Mucosa of rectum (tissue), 2 donors: Measurements from ENCODE around the gene PITX1.

Source experiments
- H3K27ac ChIP-seq, 2 donors: one replicate each; pipeline ENCODE4 v1.7.0; 2013; ENCODE audit warnings: inconsistent platforms in 2 of 2, low read depth in 2 of 2, low read length in 2 of 2
- H3K27me3 ChIP-seq, 2 donors: one replicate each; pipeline ENCODE4 v1.7.0; 2013; ENCODE audit warnings: low read length in 2 of 2; ENCODE audit not compliant: control insufficient read depth in 2 of 2, insufficient read depth in 2 of 2
- H3K36me3 ChIP-seq, 2 donors: one replicate each; pipeline ENCODE4 v1.7.0; 2013; ENCODE audit warnings: low read length in 2 of 2; ENCODE audit not compliant: control insufficient read depth in 2 of 2, insufficient read depth in 2 of 2
- H3K4me1 ChIP-seq, 2 donors: one replicate each; pipeline ENCODE4 v1.7.0; 2013; ENCODE audit warnings: low read length in 2 of 2, mild to moderate bottlenecking in 1 of 2; ENCODE audit not compliant: control insufficient read depth in 2 of 2, insufficient read depth in 2 of 2
- H3K4me3 ChIP-seq, 2 donors: one replicate each; pipeline ENCODE4 v1.7.0; 2013; ENCODE audit warnings: low read length in 2 of 2
- H3K9ac ChIP-seq, 2 donors: one replicate each; pipeline ENCODE4 v1.7.0; 2013; ENCODE audit warnings: low read length in 2 of 2, low read depth in 1 of 2, mild to moderate bottlenecking in 1 of 2
- H3K9me3 ChIP-seq, 2 donors: one replicate each; pipeline ENCODE4 v1.7.0; 2013; ENCODE audit warnings: low read length in 2 of 2; ENCODE audit not compliant: control insufficient read depth in 2 of 2
- donor health status: healthy.
- donor health status: Normal muscosa, but diverticular disease.

Gene PITX1

GRCh38 chr5:135045488-135045887 lies 11.5 kb upstream of the PITX1 start:
- Histone ChIP-seq H3K36me3 (no peaks in the 10 kb centered on the region), H3K27me3 (peaks cover 27 to 35% of the 10 kb centered on the region in 2 donors), H3K4me3 (no peak overlapping the region)

GRCh38 chr5:135042595-135042994 lies 8.6 kb upstream of the PITX1 start:
- H3K9ac ChIP-seq = no peak overlapping the region
- peaks cover 3 to 4% of the 10 kb centered on the region in 2 donors for H3K4me1 ChIP-seq
- peaks cover 44 to 60% of the 10 kb centered on the region in 2 donors for H3K27me3 ChIP-seq
- no peak overlapping the region for H3K27ac ChIP-seq
- no peaks in the 10 kb centered on the region for H3K9me3 ChIP-seq
- no peak overlapping the region for H3K4me3 ChIP-seq
- H3K36me3 ChIP-seq = no peaks in the 10 kb centered on the region

More at GRCh38 chr5:135045488-135045887, 11.5 kb upstream of the PITX1 start:
- Histone ChIP-seq H3K4me1 (peaks cover under 1 to 3% of the 10 kb centered on the region in 2 donors), H3K9me3 (no peaks in the 10 kb centered on the region), H3K9ac (no peak overlapping the region), H3K27ac (no peak overlapping the region)

GRCh38 chr5:135041726-135042125 lies 7.7 kb upstream of the PITX1 start:
- Histone ChIP-seq H3K9me3 (no peaks in the 10 kb centered on the region), H3K9ac (no peak overlapping the region), H3K36me3 (no peaks in the 10 kb centered on the region), H3K27me3 (peaks cover 52 to 65% of the 10 kb centered on the region in 2 donors), H3K27ac (no peak overlapping the region), H3K4me1 (peaks cover 0 to 4% of the 10 kb centered on the region in 2 donors), H3K4me3 (no peak overlapping the region)

- no peaks in the 10 kb centered on the region for H3K36me3 ChIP-seq
- no peaks in the 10 kb centered on the region for H3K9me3 ChIP-seq
- H3K9ac ChIP-seq = no peak overlapping the region
- H3K27me3 ChIP-seq = peaks cover 58 to 65% of the 10 kb centered on the region in 2 donors
- no peak overlapping the region for H3K4me3 ChIP-seq
- H3K27ac ChIP-seq = no peak overlapping the region
- H3K4me1 ChIP-seq = peaks cover 0 to 4% of the 10 kb centered on the region in 2 donors
These were observed 7.1 kb upstream of the PITX1 start for GRCh38 chr5:135041145-135041587.

DNA sequence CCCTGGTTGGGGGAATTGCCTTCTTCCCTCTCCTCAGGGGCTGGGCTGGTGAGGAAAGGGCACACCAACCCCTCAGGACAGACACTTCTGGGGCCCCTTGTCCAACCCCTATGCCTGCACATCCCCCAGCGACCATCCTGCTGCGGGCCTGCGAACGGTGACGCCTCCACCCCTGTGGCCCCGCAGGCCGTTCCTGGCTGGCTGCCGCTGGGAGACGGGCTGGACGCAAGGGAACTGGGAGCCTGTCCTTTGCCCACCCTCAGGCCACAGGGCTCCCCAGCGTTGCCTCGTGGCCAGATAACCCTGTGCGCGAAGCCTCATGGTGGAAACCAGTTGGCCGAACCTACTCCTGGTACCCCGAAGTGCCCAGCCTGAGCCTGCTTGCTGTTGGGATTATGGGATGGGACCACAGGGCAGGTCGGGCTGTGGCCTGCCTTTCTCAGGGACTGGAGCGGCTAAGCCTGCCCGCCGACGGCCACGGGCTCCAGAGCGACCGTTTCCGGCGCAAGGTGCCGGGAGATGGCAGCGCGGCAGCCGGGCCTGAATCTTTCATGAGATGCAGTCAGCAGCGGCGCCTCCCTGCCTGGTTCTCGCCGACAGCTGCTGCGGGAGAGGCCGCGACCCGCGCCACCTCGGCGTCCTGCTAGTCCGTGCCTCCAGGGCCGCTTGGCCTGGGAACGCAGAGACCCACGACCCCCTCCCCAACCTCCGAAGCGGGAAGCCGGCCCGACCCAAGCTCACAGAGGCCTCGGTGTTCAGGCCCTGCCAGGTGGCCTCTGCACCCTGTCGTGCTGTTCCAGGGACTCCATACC lies 6.5 kb upstream of the PITX1 start:
- no peak overlapping the region for H3K27ac ChIP-seq
- H3K27me3 ChIP-seq = peaks cover 58 to 65% of the 10 kb centered on the region in 2 donors
- no peaks in the 10 kb centered on the region for H3K9me3 ChIP-seq
- no peak overlapping the region for H3K9ac ChIP-seq
- H3K4me3 ChIP-seq = no peak overlapping the region
- H3K36me3 ChIP-seq = no peaks in the 10 kb centered on the region
- peaks cover under 1 to 4% of the 10 kb centered on the region in 2 donors for H3K4me1 ChIP-seq

DNA sequence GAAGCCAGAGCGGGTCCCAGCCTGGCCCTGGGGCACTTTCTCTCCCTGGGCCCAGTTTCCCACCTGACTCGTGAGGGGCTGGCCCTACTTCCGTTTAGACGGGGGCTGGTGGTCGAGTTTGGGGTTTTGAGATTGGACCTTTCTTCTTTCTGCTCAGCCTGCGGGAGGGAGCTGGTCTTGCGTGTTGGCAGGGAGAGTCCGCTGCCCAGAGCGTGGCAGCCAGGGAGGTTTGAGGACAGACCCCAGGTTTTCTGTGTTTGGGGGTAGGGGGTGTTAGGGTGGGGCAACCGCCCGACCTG lies 6.0 kb upstream of the PITX1 start:
- peak overlapping the region in 1 of 2 donors; percentile 7 for H3K4me3 ChIP-seq
- H3K9ac ChIP-seq = no peak overlapping the region
- peak overlapping the region in 1 of 2 donors; percentile 66 for H3K27ac ChIP-seq
- peaks cover 63 to 64% of the 10 kb centered on the region in 2 donors for H3K27me3 ChIP-seq
- peaks cover 4% of the 10 kb centered on the region in 2 donors for H3K4me1 ChIP-seq
- H3K9me3 ChIP-seq = no peaks in the 10 kb centered on the region
- no peaks in the 10 kb centered on the region for H3K36me3 ChIP-seq

GRCh38 chr5:135039271-135040033 lies 5.4 kb upstream of the PITX1 start:
- Histone ChIP-seq H3K36me3 (no peaks in the 10 kb centered on the region), H3K4me3 (peak overlapping the region; percentile 50 to 56), H3K9me3 (no peaks in the 10 kb centered on the region), H3K4me1 (peaks cover 4 to 6% of the 10 kb centered on the region in 2 donors), H3K27ac (peak overlapping the region; percentile 63 to 66), H3K27me3 (peaks cover 61 to 65% of the 10 kb centered on the region in 2 donors), H3K9ac (peak overlapping the region; percentile 14 to 58)

GRCh38 chr5:135038813-135039270 lies 4.8 kb upstream of the PITX1 start:
- peak overlapping the region in 1 of 2 donors; percentile 58 for H3K9ac ChIP-seq
- H3K9me3 ChIP-seq = no peaks in the 10 kb centered on the region
- peaks cover 4 to 6% of the 10 kb centered on the region in 2 donors for H3K4me1 ChIP-seq
- H3K27me3 ChIP-seq = peaks cover 57 to 64% of the 10 kb centered on the region in 2 donors
- peak overlapping the region; percentile 50 to 56 for H3K4me3 ChIP-seq
- H3K36me3 ChIP-seq = no peaks in the 10 kb centered on the region
- H3K27ac ChIP-seq = peak overlapping the region; percentile 63 to 66

GRCh38 chr5:135038205-135038812 lies 4.3 kb upstream of the PITX1 start:
- Histone ChIP-seq H3K36me3 (no peaks in the 10 kb centered on the region), H3K9me3 (no peaks in the 10 kb centered on the region), H3K9ac (peak overlapping the region in 1 of 2 donors; percentile 58), H3K4me3 (peak overlapping the region; percentile 50 to 56), H3K27ac (peak overlapping the region; percentile 63 to 66), H3K27me3 (peaks cover 60 to 64% of the 10 kb centered on the region in 2 donors), H3K4me1 (peaks cover 7 to 10% of the 10 kb centered on the region in 2 donors)
